HepG2 (cell line): ENCODE measurements around the gene NFIC.

ENCODE experiments used
- CEBPG ChIP-seq: IDR thresholded peaks from 2 replicates; pipeline ENCODE4 v1.6.1; 2016
- HES4 ChIP-seq: sonication (generic); formaldehyde crosslinking; IDR thresholded peaks from 2 replicates; pipeline ENCODE4 v1.9.0; 2021; ENCODE audit warnings: mild to moderate bottlenecking, missing genetic modification reagents, borderline replicate concordance
- HNRNPLL ChIP-seq: fragments of 200-400 bp; formaldehyde crosslinking; IDR thresholded peaks from 2 replicates; pipeline ENCODE4 v1.6.1; 2017; ENCODE audit warnings: mild to moderate bottlenecking, low read depth, low read length; ENCODE audit not compliant: poor library complexity, severe bottlenecking
- SP2 ChIP-seq: sonication (generic); formaldehyde crosslinking; IDR thresholded peaks from 2 replicates; pipeline ENCODE4 v1.5.1; 2020; ENCODE audit warnings: mild to moderate bottlenecking, missing genetic modification reagents
- ZNF225 ChIP-seq: sonication (generic); formaldehyde crosslinking; IDR thresholded peaks from 2 replicates; pipeline ENCODE4 v1.4.0; 2020; ENCODE audit warnings: mild to moderate bottlenecking, missing genetic modification reagents
- TF ChIP-seq, protein P1 (sequence below), 2 experiments: fragments of 450-650 bp in 1 of 2; sonication (generic) in 1 of 2; formaldehyde crosslinking; IDR thresholded peaks; 2 replicates each; pipeline versions ENCODE4 v1.5.0 to v1.8.0; 2020 to 2022; ENCODE audit warnings: mild to moderate bottlenecking in 1 of 2, missing genetic modification reagents in 1 of 2

DNA sequence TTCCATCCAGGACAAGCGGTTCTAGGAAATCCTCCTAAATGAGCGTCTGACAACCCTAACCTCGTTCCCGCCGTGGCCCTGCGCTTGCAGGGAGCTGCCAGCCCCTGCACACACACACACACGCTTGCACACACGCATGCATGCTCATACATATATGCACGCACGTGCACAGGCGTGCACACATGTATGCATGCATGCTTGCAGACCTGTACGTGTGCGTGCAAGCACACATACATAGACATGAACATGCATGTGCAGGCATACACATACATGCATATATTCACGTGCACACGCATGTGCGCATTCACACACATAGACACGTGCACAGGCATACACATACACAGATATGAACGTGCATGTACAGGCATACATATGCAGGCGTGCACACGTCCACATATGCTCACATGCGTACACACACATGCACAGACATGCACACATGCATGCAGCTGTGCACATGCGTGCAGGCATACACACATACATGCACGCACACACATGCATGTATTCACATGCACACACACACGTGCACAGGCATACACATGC, 78.4 kb downstream of the NFIC start:
- TF ChIP-seq ZNF225 (CRISPR knock-in tag) = no peak
- no peak for TF ChIP-seq HNRNPLL
- TF ChIP-seq HES4 = no peak
- TF ChIP-seq, protein P1, sequence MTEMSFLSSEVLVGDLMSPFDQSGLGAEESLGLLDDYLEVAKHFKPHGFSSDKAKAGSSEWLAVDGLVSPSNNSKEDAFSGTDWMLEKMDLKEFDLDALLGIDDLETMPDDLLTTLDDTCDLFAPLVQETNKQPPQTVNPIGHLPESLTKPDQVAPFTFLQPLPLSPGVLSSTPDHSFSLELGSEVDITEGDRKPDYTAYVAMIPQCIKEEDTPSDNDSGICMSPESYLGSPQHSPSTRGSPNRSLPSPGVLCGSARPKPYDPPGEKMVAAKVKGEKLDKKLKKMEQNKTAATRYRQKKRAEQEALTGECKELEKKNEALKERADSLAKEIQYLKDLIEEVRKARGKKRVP (CRISPR knock-in tag; IDR thresholded peaks at IDR 0.05) = no peak
- no peak for TF ChIP-seq CEBPG (CRISPR knock-in tag)
- no peak for TF ChIP-seq SP2 (CRISPR knock-in tag)
